ENCODE data around the gene FBL. TPM values are rescaled to one million over a fixed set of nuclear protein-coding genes. Genes with fewer than 3 reads are reported as not detected.

FBL gene
- polyA plus RNA-seq, 2 of the 4 experiments (the other 2 are of a cell fraction): 716 to 1,141 TPM

GRCh38 chr19:39805104-39805503 is 41.1 kb downstream of the FBL start (continued):
- no peak for TF ChIP-seq CTCF (IDR thresholded peaks at IDR 0.05)

DNA sequence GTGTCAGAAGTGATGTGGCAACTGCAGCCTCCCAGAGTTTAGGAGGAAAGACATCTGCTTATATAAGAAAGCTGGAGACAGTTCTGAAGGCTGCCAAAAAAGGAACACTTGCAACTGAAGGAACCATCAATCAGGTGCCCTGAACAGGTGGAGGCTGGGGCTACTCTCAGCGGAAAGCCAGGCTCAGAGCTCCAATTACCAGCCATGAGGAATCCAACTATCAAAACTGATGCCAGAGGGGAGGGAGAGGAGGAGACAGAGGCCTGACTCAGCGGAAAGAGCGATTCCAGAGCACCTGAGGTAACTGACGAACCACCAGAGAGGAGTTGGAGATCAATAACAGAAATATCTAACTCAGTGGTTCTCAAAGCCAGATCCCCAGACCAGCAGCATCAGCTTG is 43.2 kb downstream of the FBL start:
- FAIRE-seq (peak; percentile 72), ATAC-seq (peak; percentile 26 to 33; a peak in 2 of 6 replicates), DNase-seq (ENCODE audit: low read depth in 1 of 2, low spot score in 1 of 2) (no peak)
- CTCF ChIA-PET: interaction anchor here (1.0 to 6.6 kb wide), 13 partner anchors 10 to 425 kb away, joined by 3 to 84 read pairs (median 4); partner anchors contain the start of gene PSMC4
- no peak overlapping the region for H3K4me2 ChIP-seq
- POLR2A ChIA-PET: interaction anchor here (1.2 kb wide), 1 partner anchor 44 kb away, joined by 3 read pairs; no protein-coding TSS in a partner anchor
- TF ChIP-seq, protein P1, sequence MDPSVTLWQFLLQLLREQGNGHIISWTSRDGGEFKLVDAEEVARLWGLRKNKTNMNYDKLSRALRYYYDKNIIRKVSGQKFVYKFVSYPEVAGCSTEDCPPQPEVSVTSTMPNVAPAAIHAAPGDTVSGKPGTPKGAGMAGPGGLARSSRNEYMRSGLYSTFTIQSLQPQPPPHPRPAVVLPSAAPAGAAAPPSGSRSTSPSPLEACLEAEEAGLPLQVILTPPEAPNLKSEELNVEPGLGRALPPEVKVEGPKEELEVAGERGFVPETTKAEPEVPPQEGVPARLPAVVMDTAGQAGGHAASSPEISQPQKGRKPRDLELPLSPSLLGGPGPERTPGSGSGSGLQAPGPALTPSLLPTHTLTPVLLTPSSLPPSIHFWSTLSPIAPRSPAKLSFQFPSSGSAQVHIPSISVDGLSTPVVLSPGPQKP (IDR thresholded peaks at IDR 0.05; ENCODE audit: low read depth, low read length): no peak
- TF ChIP-seq MAFK (IDR thresholded peaks at IDR 0.05; ENCODE audit: partially characterized antibody) (peak; percentile 80), HDAC2 (IDR thresholded peaks at IDR 0.05) (no peak), RCOR1 (IDR thresholded peaks at IDR 0.05; ENCODE audit: low read depth, low read length) (no peak), GATA3 (IDR thresholded peaks at IDR 0.05; ENCODE audit: borderline replicate concordance) (no peak), JUN (IDR thresholded peaks at IDR 0.05) (no peak)
- TF ChIP-seq, protein P2, sequence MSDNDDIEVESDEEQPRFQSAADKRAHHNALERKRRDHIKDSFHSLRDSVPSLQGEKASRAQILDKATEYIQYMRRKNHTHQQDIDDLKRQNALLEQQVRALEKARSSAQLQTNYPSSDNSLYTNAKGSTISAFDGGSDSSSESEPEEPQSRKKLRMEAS (IDR thresholded peaks at IDR 0.05): no peak
- 16% methylated on average over 4 of the region's 4 CpGs for WGBS (ENCODE audit: missing lambda C conversion rate)
- H3K27ac ChIP-seq: no peak overlapping the region
- H3K4me1 ChIP-seq: no peaks in the 10 kb centered on the region
- peaks cover under 1% of the 10 kb centered on the region; the same call in 1 of the 3 replicates for H3K9me3 ChIP-seq
- no peak overlapping the region for H3K4me3 ChIP-seq

GRCh38 chr19:39797083-39797482 is 49.1 kb downstream of the FBL start:
- DNase-seq (ENCODE audit: low read depth in 1 of 2, low spot score in 1 of 2) (no peak), FAIRE-seq (no peak), ATAC-seq (no peak)
- Histone ChIP-seq H3K9me3 (no peaks in the 10 kb centered on the region), H3K27ac (no peak overlapping the region), H3K4me2 (no peak overlapping the region), H3K4me1 (no peaks in the 10 kb centered on the region), H3K4me3 (no peak overlapping the region)
- TF ChIP-seq TFCP2L1 (CRISPR knock-in tag; IDR thresholded peaks at IDR 0.05) (no peak), MYC (IDR thresholded peaks at IDR 0.05; ENCODE audit: borderline replicate concordance, low read length) (no peak), RNF2 (IDR thresholded peaks at IDR 0.05; ENCODE audit: borderline replicate concordance, low read depth) (peak; percentile 91; the same call in 1 of the 2 replicates)
- 3% methylated on average over 2 of the region's 2 CpGs for WGBS (ENCODE audit: missing lambda C conversion rate)
- CTCF ChIA-PET: interaction anchor here (1.0 to 1.6 kb wide), 2 partner anchors 30 to 422 kb away, joined by 3 to 9 read pairs; no protein-coding TSS in a partner anchor
- POLR2A ChIA-PET: no interaction called here

GRCh38 chr19:39796000-39796498 is 50.1 kb downstream of the FBL start:
- FAIRE-seq (peak; percentile 67), ATAC-seq (no peak)
- 6% methylated on average over 2 of the region's 2 CpGs for WGBS (ENCODE audit: missing lambda C conversion rate)

DNA sequence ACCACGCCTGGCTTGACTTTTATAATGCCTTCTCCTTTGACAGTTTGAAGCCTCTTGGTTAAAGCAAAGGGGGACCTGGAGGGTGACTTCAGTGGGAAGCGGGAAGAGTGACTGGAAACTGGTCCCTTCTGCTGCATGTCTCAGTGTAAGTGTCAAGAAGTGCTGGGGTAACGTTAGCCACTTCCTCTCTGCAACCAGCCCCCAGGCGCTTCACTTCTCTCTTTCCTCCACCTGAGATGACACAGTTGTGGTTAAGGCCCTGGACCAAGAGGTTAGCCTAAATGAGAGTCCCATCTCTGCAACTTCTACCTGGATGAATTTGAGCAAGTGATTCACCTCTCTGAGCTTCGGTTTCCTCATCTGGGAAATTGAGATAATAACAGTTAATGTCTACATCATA is 51.2 kb downstream of the FBL start:
- no peaks in the 10 kb centered on the region; the same call in 2 of the 3 replicates for H3K9me3 ChIP-seq
- DNase-seq (ENCODE audit: low read depth in 1 of 2, low spot score in 1 of 2) (no peak), FAIRE-seq (no peak), ATAC-seq (no peak)
- ChIA-PET CTCF (interaction anchor here (0.6 to 7.0 kb wide), 15 partner anchors 8 to 510 kb away, joined by 3 to 95 read pairs (median 4); partner anchors contain the start of genes FBL and PSMC4), POLR2A (interaction anchor here (1.5 kb wide), 1 partner anchor 176 kb away, joined by 7 read pairs; the partner anchor contains the start of gene PSMC4)
- no peak overlapping the region for H3K27ac ChIP-seq
- H3K4me2 ChIP-seq: no peak overlapping the region
- no peak for TF ChIP-seq FOXS1 (CRISPR knock-in tag; IDR thresholded peaks at IDR 0.05)
- TF ChIP-seq HEYL (CRISPR knock-in tag; IDR thresholded peaks at IDR 0.05): no peak
- TF ChIP-seq RCOR1 (IDR thresholded peaks at IDR 0.05; ENCODE audit: low read depth, low read length): no peak
- no peak for TF ChIP-seq CHD4 (IDR thresholded peaks at IDR 0.05; ENCODE audit: borderline replicate concordance)
- no peak for TF ChIP-seq TP53 (CRISPR knock-in tag; IDR thresholded peaks at IDR 0.05)
- WGBS (ENCODE audit: missing lambda C conversion rate): 45% methylated on average over 5 of the region's 5 CpGs
- no peak overlapping the region for H3K4me3 ChIP-seq
- H3K4me1 ChIP-seq: no peaks in the 10 kb centered on the region

More at GRCh38 chr19:39796000-39796498, 50.1 kb downstream of the FBL start:
- H3K27ac ChIP-seq: no peak overlapping the region
- ChIA-PET POLR2A (interaction anchor here (0.6 to 1.0 kb wide), 3 partner anchors 38 to 137 kb away, joined by 4 to 6 read pairs (median 4); partner anchors contain the start of genes DYRK1B and FBL), CTCF (interaction anchor here (0.6 to 7.0 kb wide), 15 partner anchors 8 to 508 kb away, joined by 3 to 95 read pairs (median 3); partner anchors contain the start of gene PSMC4)
- no peaks in the 10 kb centered on the region for H3K9me3 ChIP-seq
- no peak overlapping the region for H3K4me2 ChIP-seq
- TF ChIP-seq PHF8 (IDR thresholded peaks at IDR 0.05; ENCODE audit: borderline replicate concordance, low read depth): no peak
- H3K4me3 ChIP-seq: no peak overlapping the region
- H3K4me1 ChIP-seq: no peaks in the 10 kb centered on the region
- DNase-seq (ENCODE audit: low read depth in 1 of 2, low spot score in 1 of 2): no peak

Data from A549 (cell line).